Panc1 (cell line): Measurements from ENCODE around the gene OFD1.

ENCODE experiments used
- CTCF ChIP-seq: fragments of 450-650 bp; IDR thresholded peaks from 2 replicates; pipeline ENCODE4 v1.5.1; 2017; ENCODE audit warnings: mild to moderate bottlenecking
- POLR2AphosphoS5 ChIP-seq: IDR thresholded peaks from 2 replicates; pipeline ENCODE4 v1.6.1; 2012; ENCODE audit warnings: mild to moderate bottlenecking, low read depth, low read length, moderate library complexity
- REST ChIP-seq, 2 experiments: IDR thresholded peaks; 2 replicates each; pipeline ENCODE4 v1.6.1; 2011 to 2012; ENCODE audit warnings: low read depth in 2 of 2, control low read depth in 1 of 2, low read length in 1 of 2, mild to moderate bottlenecking in 1 of 2, moderate library complexity in 1 of 2; ENCODE audit not compliant: insufficient read depth in 1 of 2
- TCF7L2 ChIP-seq: IDR thresholded peaks from 2 replicates; pipeline ENCODE4 v1.6.1; 2011; ENCODE audit warnings: mild to moderate bottlenecking, low read depth, low read length, inconsistent platforms

GRCh38 chrX:13742397-13743176 lies 8.0 kb downstream of the OFD1 start:
- TF ChIP-seq CTCF (no peak), TCF7L2 (no peak), REST (IDR thresholded peaks at IDR 0.05; ENCODE audit: insufficient read depth in 1 of 2, low read depth in 2 of 2, low read length in 1 of 2) (no peak), POLR2AphosphoS5 (no peak)
